Measurements from ENCODE around the gene MCF2L2.

- TF ChIP-seq ZNF624 (tag by site-specific recombination; IDR thresholded peaks at IDR 0.05): no peak
- TF ChIP-seq, protein P1, sequence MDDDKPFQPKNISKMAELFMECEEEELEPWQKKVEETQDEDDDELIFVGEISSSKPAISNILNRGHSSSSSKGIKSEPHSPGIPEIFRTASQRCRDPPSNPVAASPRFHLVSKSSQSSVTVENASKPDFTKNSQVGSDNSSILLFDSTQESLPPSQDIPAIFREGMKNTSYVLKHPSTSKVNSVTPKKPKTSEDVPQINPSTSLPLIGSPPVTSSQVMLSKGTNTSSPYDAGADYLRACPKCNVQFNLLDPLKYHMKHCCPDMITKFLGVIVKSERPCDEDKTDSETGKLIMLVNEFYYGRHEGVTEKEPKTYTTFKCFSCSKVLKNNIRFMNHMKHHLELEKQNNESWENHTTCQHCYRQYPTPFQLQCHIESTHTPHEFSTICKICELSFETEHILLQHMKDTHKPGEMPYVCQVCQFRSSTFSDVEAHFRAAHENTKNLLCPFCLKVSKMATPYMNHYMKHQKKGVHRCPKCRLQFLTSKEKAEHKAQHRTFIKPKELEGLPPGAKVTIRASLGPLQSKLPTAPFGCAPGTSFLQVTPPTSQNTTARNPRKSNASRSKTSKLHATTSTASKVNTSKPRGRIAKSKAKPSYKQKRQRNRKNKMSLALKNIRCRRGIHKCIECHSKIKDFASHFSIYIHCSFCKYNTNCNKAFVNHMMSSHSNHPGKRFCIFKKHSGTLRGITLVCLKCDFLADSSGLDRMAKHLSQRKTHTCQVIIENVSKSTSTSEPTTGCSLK (tag by site-specific recombination; IDR thresholded peaks at IDR 0.05): no peak
Observed at GRCh38 chr3:183300996-183301562, 127.3 kb downstream of the MCF2L2 start.
